ENCODE results near the gene COG6. TPM values are rescaled to one million over a fixed set of nuclear protein-coding genes. Genes with fewer than 3 reads are reported as not detected.

The COG6 gene
- total RNA-seq, 4 donors from 2014 or later, result 9.8 to 20.9 (median 15.8) TPM

DNA sequence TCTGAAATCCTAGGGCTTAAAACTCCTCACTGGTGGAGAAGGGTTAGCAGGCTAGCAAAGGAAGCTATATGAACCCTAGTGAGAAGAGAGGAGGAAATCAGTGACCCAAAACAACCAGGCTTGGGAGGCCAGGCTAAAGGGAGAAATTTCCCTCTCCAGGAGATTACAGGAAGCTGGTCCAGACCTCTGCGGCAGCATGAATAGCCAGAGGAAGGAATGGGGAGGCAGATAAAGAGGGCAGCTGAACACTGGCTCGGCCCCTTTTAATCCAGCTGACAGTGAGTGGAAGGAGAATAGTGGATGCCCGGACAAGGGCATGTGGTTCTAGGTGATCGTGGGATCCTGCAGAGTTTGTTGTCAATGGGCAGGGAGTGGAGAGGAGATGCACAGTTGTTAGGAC, 130.6 kb downstream of the COG6 start:
- TF ChIP-seq, protein P1, sequence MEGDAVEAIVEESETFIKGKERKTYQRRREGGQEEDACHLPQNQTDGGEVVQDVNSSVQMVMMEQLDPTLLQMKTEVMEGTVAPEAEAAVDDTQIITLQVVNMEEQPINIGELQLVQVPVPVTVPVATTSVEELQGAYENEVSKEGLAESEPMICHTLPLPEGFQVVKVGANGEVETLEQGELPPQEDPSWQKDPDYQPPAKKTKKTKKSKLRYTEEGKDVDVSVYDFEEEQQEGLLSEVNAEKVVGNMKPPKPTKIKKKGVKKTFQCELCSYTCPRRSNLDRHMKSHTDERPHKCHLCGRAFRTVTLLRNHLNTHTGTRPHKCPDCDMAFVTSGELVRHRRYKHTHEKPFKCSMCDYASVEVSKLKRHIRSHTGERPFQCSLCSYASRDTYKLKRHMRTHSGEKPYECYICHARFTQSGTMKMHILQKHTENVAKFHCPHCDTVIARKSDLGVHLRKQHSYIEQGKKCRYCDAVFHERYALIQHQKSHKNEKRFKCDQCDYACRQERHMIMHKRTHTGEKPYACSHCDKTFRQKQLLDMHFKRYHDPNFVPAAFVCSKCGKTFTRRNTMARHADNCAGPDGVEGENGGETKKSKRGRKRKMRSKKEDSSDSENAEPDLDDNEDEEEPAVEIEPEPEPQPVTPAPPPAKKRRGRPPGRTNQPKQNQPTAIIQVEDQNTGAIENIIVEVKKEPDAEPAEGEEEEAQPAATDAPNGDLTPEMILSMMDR (IDR thresholded peaks at IDR 0.05), result no peak
- DNase-seq (ENCODE audit: low spot score) (no peak), ATAC-seq (ENCODE audit: low FRiP score) (no peak)

DNA sequence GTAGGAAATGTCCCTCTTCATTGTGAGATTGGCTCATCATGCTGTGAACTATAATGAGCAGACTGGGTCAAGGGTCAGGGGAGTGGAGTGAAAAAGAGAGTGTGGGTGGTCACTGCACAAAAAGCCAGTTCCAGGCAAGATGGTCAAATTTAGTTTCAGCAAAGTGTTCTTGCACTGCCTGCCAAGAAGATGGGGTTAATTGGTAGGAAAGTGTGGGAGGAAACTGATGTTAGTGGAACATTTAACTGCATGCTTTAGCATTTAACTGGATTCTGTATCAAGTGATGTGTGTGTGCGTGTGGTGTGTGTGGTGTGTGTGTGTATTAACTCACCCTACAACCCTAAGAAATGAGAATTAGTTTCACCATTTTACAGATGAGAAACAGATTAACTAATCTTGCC, 131.6 kb downstream of the COG6 start:
- DNase-seq (ENCODE audit: low spot score) (no peak), ATAC-seq (ENCODE audit: low FRiP score) (no peak)
- TF ChIP-seq, protein P1 (IDR thresholded peaks at IDR 0.05), result no peak

DNA sequence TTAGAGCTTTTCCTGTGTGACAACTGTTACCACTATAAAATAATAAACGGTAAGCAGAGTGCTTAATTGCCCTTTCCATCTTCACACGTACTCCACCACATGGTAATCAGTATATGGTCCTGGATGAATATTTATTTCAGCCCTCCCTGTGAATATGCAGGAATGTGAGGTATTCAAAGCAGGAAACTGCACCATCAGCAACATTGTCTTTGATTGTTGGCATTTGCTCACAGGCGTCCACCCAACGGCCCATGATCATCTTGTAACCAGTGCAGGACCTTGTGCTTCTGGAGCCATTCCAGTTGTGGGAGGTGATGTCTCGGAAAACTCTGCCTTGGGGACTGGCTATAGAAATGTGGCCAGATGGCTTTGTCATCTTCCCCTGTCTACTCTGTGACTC, 132.6 kb downstream of the COG6 start:
- TF ChIP-seq, protein P1 (IDR thresholded peaks at IDR 0.05), result no peak
- DNase-seq (ENCODE audit: low spot score), result no peak
- no peak for ATAC-seq (ENCODE audit: low FRiP score)

DNA sequence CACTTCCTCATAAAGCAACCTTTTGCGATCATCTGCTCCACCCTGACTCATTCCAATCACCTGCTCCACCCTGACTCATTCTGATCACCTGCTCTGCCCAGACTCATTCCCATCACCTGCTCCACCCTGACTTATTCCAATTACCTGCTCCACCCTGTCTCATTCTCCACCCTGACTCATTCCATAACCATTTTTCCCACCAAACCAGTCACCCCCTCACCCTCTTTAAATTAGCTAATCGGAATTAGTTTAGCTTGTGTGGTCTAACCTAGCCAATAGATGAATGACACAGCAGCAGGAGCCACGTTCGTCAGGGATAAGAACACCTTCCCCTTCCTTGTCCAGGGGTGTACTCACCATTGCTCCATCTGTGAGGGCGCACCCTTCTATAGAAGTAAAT, 134.0 kb downstream of the COG6 start:
- DNase-seq (ENCODE audit: low spot score), result no peak
- ATAC-seq (ENCODE audit: low FRiP score), result no peak

More for the DNA sequence above, 134.0 kb downstream of the COG6 start:
- TF ChIP-seq, protein P1 (IDR thresholded peaks at IDR 0.05), result no peak

Small RNA genes within 50 kb of the gene (small RNA-seq; reads per million reads assigned to genes)
- gene MIR4305, result not detected
- gene RNY4P14, result 0.52 reads per million

Other genes with a start within 250 kb of the COG6 start
- 100 to 1,000 TPM in 3 of 4 donors, 10 to 100 TPM in 1; 66.1 to 208 (median 109) TPM for gene LHFPL6, start 52.5 kb upstream of the COG6 start, total RNA-seq